Body of pancreas (tissue), 4 donors: Measurements from ENCODE around the gene SPRR2F. TPM values are rescaled to one million over a fixed set of nuclear protein-coding genes. Genes with fewer than 3 reads are reported as not detected.

Experiments
- ATAC-seq: fragments of 150-250 bp; one replicate; pipeline ENCODE4 v1.9.1; 2016
- DNase-seq, 4 donors: peaks; one replicate each; pipeline ENCODE4 v3.0.0-alpha.2; 2019
- H3K27ac ChIP-seq, 4 donors: fragments of 200-600 bp; sonication (generic); 1 replicate in 3 of 4; 2 replicates in 1 of 4; pipeline versions ENCODE4 v1.5.1 to v1.6.1; 2016 to 2019; ENCODE audit warnings: mild to moderate bottlenecking in 1 of 4, mixed read lengths in 1 of 4, moderate library complexity in 1 of 4
- H3K27me3 ChIP-seq, 2 donors: fragments of 200-600 bp; sonication (generic); one replicate each; pipeline ENCODE4 v1.6.0; 2016; ENCODE audit warnings: mild to moderate bottlenecking in 1 of 2
- H3K36me3 ChIP-seq, 2 donors: fragments of 200-600 bp; sonication (generic); replicated peaks in 1 of 2; 2 replicates each; pipeline ENCODE4 v1.5.1; 2016; ENCODE audit warnings: low read depth in 2 of 2; ENCODE audit not compliant: insufficient read depth in 1 of 2
- H3K4me1 ChIP-seq: fragments of 200-600 bp; sonication (generic); one replicate; pipeline ENCODE4 v1.6.0; 2016
- H3K4me3 ChIP-seq, 2 donors: fragments of 200-600 bp; sonication (generic); 1 replicate in 1 of 2; 2 replicates in 1 of 2; pipeline ENCODE4 v1.5.1; 2016 to 2019
- H3K9me3 ChIP-seq, 3 donors: fragments of 200-600 bp; sonication (generic); 1 replicate in 2 of 3; 2 replicates in 1 of 3; pipeline ENCODE4 v1.5.1; 2016
- POLR2A ChIP-seq, 3 donors: fragments of 450-650 bp; IDR thresholded peaks; one replicate each; pipeline ENCODE4 v1.6.1; 2016; ENCODE audit warnings: antibody characterized with exemption in 3 of 3, mild to moderate bottlenecking in 2 of 3
- WGBS, 2 donors: methylation state at CpG; one replicate each; pipeline ENCODE4 v1.1.5; 2017; 5-methylcytosine and 5-hydroxymethylcytosine counted together
- intact Hi-C: fragments of 100-400 bp; cut with DNase I; formaldehyde crosslinking; loops from one replicate; pipeline ENCODE4 v1.15.1; 2023
- total RNA-seq, 2 donors: library from RNA; depleted of rRNA; stranded (reverse); fragments of >200 nt; gene quantifications; one replicate each; pipeline ENCODE4 v1.1.0, GENCODE V29; 2016
- TF ChIP-seq, protein P1 (sequence below), 7 experiments: fragments of 450-650 bp in 4 of 7; fragments of 200-600 bp in 3 of 7; sonication (generic) in 3 of 7; IDR thresholded peaks; one replicate each; pipeline ENCODE4 v1.5.1; 2016 to 2019; ENCODE audit warnings: antibody characterized with exemption in 7 of 7

The SPRR2F gene
- total RNA-seq, 2 donors from 2014 or later = 1.3 TPM; not detected in 1

DNA sequence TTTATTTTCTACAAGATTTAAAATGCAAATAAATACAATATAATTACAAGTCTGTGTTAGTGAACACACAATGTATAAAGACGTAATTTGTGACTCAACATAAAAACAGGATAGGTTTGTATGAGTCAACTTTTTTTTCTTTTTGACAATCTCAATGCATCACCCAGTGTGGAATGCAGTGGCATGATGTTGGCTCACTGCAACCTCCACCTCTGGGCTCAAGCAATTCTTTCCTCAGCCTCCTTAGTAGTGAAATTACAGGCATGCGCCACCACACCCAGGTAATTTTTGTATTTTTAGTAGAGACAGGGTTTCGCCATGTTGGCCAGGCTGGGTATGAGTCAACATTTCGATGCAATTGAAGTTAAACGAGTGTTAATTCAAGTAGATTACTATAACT, 13.1 kb downstream of the SPRR2F start:
- WGBS, 2 donors = 94 to 95% methylated on average over 5 of the region's 5 CpGs
- H3K4me3 ChIP-seq = no peak overlapping the region
- DNase-seq (no peak), ATAC-seq (no peak)
- H3K36me3 ChIP-seq = no peaks in the 10 kb centered on the region
- TF ChIP-seq, protein P1, sequence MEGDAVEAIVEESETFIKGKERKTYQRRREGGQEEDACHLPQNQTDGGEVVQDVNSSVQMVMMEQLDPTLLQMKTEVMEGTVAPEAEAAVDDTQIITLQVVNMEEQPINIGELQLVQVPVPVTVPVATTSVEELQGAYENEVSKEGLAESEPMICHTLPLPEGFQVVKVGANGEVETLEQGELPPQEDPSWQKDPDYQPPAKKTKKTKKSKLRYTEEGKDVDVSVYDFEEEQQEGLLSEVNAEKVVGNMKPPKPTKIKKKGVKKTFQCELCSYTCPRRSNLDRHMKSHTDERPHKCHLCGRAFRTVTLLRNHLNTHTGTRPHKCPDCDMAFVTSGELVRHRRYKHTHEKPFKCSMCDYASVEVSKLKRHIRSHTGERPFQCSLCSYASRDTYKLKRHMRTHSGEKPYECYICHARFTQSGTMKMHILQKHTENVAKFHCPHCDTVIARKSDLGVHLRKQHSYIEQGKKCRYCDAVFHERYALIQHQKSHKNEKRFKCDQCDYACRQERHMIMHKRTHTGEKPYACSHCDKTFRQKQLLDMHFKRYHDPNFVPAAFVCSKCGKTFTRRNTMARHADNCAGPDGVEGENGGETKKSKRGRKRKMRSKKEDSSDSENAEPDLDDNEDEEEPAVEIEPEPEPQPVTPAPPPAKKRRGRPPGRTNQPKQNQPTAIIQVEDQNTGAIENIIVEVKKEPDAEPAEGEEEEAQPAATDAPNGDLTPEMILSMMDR (IDR thresholded peaks at IDR 0.05) = no peak
- TF ChIP-seq POLR2A (IDR thresholded peaks at IDR 0.05) = no peak
- H3K4me1 ChIP-seq = no peaks in the 10 kb centered on the region
- H3K27me3 ChIP-seq = no peaks in the 10 kb centered on the region
- H3K27ac ChIP-seq = no peak overlapping the region
- intact Hi-C loops = no loop called here
- no peaks in the 10 kb centered on the region for H3K9me3 ChIP-seq

DNA sequence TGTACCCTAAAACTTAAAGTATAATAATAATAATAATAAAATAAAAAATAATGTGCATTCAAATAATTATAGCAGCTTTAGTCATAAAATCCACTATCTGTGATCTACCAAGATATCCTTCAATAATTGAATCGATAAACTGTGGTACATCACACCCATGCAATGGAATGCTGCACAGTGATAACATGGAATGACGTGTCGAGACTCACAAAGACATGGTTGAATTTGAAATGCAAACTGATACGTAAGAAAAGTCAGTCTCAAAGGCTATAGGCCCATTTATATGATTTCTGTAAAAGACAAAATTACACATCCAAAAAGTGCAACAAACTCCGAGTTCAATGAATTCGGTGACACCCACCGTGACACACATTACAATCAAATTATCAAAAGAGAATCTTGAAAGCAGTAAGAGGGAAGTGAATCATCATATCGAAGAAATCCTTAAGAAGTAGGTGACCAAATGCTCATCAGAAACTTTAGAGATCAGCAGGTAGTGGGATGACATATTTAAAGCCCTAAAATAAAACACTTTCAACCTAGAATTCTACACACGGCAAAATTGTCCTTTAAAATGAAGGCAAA, 13.8 kb downstream of the SPRR2F start:
- no peak for TF ChIP-seq POLR2A (IDR thresholded peaks at IDR 0.05)
- TF ChIP-seq, protein P1 (IDR thresholded peaks at IDR 0.05) = no peak
- WGBS, 2 donors = 82 to 89% methylated on average over 9 of the region's 9 CpGs
- no peak overlapping the region for H3K4me3 ChIP-seq
- H3K27ac ChIP-seq = no peak overlapping the region
- H3K36me3 ChIP-seq = no peaks in the 10 kb centered on the region
- no peaks in the 10 kb centered on the region for H3K27me3 ChIP-seq
- H3K4me1 ChIP-seq = no peaks in the 10 kb centered on the region
- ATAC-seq (no peak), DNase-seq (no peak)
- intact Hi-C loops = no loop called here
- no peaks in the 10 kb centered on the region for H3K9me3 ChIP-seq

DNA sequence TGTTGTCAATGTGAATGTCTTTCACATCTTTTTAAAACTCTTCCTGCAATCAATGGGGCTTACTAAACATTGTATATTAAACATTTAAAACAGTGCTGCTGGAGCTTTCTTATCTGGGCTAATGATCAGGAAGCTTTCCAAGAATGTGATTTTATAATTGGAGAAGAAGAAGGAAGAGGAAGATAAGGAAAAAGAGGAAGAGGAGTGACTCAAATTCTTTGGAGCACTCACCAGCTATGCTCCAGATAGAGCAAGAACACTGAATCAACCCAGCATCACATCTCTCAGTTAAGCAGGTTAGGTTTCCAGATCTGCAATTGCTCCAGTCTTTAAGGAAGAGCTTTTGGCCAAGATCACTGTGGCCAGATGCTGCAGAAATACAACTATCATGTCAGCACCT, 17.6 kb downstream of the SPRR2F start:
- no peak for TF ChIP-seq POLR2A (IDR thresholded peaks at IDR 0.05)
- TF ChIP-seq, protein P1 (IDR thresholded peaks at IDR 0.05) = no peak
- H3K4me1 ChIP-seq = no peaks in the 10 kb centered on the region
- H3K4me3 ChIP-seq = no peak overlapping the region
- H3K36me3 ChIP-seq = no peaks in the 10 kb centered on the region
- DNase-seq (no peak), ATAC-seq (no peak)
- no peaks in the 10 kb centered on the region for H3K27me3 ChIP-seq
- H3K27ac ChIP-seq = no peak overlapping the region
- no peaks in the 10 kb centered on the region for H3K9me3 ChIP-seq
- intact Hi-C loops = no loop called here

DNA sequence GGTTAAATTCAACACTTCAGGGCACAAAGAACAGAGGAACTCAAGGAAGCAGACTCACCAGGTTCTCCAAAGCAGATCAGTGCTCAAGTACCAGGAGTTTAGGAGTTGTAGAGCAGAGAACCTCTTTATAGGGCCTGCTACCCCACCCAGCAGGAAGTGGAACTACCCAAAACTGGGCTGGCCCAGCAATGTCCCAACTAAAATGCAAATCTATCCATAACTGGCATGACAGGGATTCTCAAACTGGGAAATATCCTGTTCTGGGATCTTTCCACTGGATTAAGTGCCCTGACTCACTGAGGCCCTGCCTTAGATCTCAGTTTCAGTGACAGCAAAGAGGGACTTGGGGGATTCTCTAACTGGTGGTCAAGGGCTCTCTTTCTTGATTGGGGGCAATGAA, 18.9 kb downstream of the SPRR2F start, which contains the start of gene SPRR2E:
Gene SPRR2E, minus strand, starts transcription at position 101 of the 400 bp plus-strand sequence. CDS start 775 bp downstream, outside the sequence.
- H3K27me3 ChIP-seq = no peaks in the 10 kb centered on the region
- H3K4me3 ChIP-seq = no peak within 1 kb of the TSS
- intact Hi-C loops = no loop called here

More for the DNA sequence above, 18.9 kb downstream of the SPRR2F start, which contains the start of gene SPRR2E:
- no peaks in the 10 kb centered on the region for H3K4me1 ChIP-seq
- H3K36me3 ChIP-seq = no peaks in the 10 kb centered on the region
- no peak for TF ChIP-seq POLR2A (IDR thresholded peaks at IDR 0.05)
- TF ChIP-seq, protein P1 (IDR thresholded peaks at IDR 0.05) = no peak
- DNase-seq (no peak), ATAC-seq (no peak)
- H3K27ac ChIP-seq = no peak within 1 kb of the TSS
- no peaks in the 10 kb centered on the region for H3K9me3 ChIP-seq
